Sciatic nerve (tissue), 2 donors: ENCODE results near the gene IL1RAPL2. TPM values are rescaled to one million over a fixed set of nuclear protein-coding genes. Genes with fewer than 3 reads are reported as not detected.
A peak's percentile ranks its signal among the peaks of the same experiment; 100 is the strongest.

Source experiments
- ATAC-seq: fragments of 200-7000 bp; cut with Tn5 transposase; one replicate; pipeline ENCODE4 v1.9.1; 2020; ENCODE audit warnings: mild to moderate bottlenecking, moderate library complexity
- DNase-seq: peaks from one replicate; pipeline ENCODE4 v3.0.0-alpha.2; 2020; ENCODE audit warnings: low spot score
- intact Hi-C: fragments of 100-400 bp; cut with DNase I; formaldehyde crosslinking; loops from one replicate; pipeline ENCODE4 v1.14.2; 2022
- total RNA-seq: library from RNA; stranded (reverse); fragmentation: NEBNext Ultra II Directional; extraction: Animal tissue kit (Norgen Biotek cat#: 25700); gene quantifications from one replicate; pipeline ENCODE4 v1.2.1, GENCODE V29; 2021
- donor health status: DM: no; HTN: no; CAD: no.
- donor health status: DM: no; HTN: no; CAD: no.

The IL1RAPL2 gene
- total RNA-seq, 1 donor from 2014 or later = 0.94 TPM

GRCh38 chrX:105697984-105698781 is 1132.2 kb downstream of the IL1RAPL2 start:
- no peak for ATAC-seq
- intact Hi-C loops = no loop called here
- no peak for DNase-seq

- ATAC-seq (no peak), DNase-seq (no peak)
- intact Hi-C loops = no loop called here
These were observed 1134.3 kb downstream of the IL1RAPL2 start for GRCh38 chrX:105700331-105700730.

GRCh38 chrX:105701310-105702052 is 1135.5 kb downstream of the IL1RAPL2 start:
- ATAC-seq (no peak), DNase-seq (no peak)
- intact Hi-C loops = no loop called here

- intact Hi-C loops = no loop called here
- ATAC-seq (no peak), DNase-seq (no peak)
These were observed 1137.9 kb downstream of the IL1RAPL2 start for GRCh38 chrX:105703876-105704275.

DNA sequence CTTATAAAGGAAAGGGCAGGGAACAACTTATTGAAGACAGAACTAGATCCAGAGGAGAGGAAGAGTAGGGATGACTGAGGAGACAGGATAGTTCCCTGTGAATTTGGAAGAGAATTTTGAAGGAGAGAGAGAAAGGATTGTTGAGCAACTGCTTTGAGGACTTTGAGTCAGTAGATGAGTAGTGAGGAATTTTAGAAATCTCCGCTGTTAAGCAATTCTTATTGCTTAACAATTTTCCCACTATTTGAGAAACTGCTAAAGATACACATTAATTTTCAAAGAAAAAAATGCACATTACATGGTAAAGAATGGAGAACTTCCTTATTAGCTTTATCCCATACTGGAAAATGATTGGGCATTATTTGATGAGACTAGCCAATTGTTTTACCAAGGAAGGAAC is 1140.0 kb downstream of the IL1RAPL2 start:
- ATAC-seq = no peak
- intact Hi-C loops = no loop called here
- no peak for DNase-seq

GRCh38 chrX:105711805-105712204 is 1145.8 kb downstream of the IL1RAPL2 start:
- DNase-seq (no peak), ATAC-seq (no peak)
- intact Hi-C loops = no loop called here

DNA sequence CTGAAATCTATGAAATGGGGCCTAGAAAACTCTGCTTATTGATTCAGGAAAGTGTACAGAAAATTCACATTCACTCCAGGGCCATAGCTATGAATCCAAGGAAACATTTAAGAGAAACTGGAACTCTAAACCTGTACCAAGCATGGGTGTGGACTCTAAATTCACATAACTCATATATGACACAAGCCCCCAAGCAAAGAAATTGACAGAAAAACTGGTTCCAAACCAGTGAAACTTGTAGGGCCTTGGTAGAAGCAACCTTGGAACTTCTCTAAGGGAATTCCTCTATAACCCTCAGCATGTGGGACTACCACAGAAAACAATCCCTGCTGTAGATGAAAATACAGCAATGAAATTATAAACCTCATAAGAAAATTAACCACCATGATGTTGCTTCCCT is 1149.7 kb downstream of the IL1RAPL2 start:
- intact Hi-C loops = no loop called here
- no peak for ATAC-seq

DNA sequence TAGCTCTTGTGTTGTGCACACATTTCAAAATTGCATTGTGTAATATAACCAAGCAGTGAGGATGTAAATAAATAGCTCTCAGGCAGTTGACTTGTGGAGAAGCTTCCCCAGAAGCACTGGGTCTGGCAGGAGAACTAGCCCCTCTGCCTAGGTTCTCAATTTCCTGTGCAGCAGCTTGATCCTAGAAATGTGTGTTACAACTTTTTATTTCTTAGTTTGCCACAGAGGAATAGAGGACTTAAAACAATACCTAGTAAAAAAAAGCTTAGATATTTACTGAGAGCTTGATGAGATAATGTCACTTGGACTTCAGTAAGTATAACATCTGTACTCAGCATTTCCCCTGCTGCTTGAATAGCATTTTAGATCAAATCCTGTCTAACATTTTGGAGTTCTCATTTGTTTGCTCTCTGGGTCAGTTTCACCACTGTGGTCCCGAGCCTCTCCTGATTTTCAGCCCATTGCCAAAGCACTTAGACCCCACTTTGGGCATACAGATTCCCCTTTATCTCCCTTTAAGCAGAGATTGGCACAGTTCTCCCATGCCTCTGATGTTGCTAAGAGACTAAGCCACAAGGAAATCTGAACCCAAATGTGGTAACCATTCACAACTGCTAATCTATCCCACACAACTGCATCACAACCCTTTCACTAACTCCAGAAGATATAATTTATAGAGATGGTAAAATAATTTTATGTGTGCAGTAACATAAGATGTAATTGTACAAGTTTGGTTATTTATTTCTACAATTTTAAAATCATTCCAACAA is 1158.2 kb downstream of the IL1RAPL2 start:
- intact Hi-C loops = no loop called here
- ATAC-seq = no peak
- DNase-seq = no peak

More for the DNA sequence above, 1149.7 kb downstream of the IL1RAPL2 start:
- no peak for DNase-seq

DNA sequence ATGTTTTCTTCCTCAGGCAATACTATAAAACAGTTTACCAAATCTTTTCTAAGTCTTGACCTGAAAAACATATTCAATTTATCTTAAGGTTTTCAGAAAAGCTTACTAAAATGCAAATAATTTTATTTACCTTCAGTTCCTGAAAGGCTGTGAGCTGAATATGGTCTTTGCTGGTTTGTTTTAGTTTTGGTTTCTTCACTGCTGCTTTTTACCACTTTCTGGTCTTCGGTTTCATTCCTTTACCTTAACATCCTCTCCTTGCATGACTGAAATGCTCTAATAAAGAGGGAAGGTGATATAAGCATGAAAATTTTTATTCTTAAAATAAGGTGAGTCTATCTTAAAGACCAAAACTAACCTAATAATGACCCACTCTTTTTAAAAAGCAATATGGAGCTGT is 1159.2 kb downstream of the IL1RAPL2 start:
- DNase-seq (no peak), ATAC-seq (no peak)
- intact Hi-C loops = no loop called here

DNA sequence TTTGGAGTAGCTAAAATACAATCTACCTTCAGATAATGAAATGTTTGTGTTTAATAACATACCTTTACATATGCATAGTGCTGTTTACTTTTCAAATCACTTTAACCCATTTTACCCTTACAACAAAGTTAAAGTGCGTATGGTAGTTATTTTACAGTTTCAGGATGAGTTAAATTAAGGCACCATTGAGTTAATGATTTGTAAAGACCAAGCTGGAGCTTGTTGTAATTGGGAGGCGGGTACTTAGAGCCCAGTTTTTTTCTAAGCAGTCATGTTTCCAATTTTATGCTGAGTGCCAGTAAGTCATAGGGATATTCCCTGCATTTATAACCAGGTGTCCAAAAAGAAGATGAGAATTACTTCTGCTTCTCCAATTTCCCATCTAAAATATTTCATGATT is 1172.2 kb downstream of the IL1RAPL2 start:
- ATAC-seq (no peak), DNase-seq (no peak)
- intact Hi-C loops = no loop called here

DNA sequence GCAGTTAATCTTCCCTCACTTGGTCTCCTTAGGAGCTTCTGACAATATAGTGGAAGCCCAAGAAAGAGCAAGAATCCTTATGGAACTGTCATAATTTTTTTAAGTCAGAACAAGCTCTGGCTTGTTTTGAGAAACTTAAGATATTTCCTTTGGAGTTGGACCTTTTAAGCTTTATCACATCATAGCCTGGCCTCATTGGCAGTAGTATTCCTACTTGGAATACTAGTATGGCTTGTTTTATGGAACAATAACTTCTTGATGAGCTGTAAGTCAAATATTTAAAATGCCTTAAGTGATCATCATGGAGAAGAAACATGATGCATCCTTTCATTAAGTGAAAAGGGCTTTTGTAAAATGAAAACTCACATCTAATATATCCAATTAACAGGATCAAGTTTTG is 1178.3 kb downstream of the IL1RAPL2 start:
- intact Hi-C loops = no loop called here
- no peak for DNase-seq
- ATAC-seq = no peak

DNA sequence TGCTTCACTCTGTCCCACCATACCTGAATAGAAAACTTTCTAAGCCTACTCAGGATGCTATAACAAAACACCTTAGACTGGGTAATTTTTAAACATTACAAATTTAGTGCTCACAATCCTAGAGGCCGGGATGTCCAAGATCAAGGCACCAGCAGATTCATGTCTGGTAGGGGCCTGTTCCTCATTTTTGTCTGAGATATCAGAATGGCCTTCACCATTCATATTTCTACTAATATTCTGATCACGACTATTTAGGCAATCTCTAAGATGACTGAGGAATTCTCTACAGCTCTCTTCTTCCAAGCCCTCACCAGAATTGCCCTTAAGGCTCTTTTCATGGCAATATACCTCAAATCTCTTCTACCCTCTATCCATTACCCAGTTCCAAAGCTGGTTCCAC is 1178.9 kb downstream of the IL1RAPL2 start:
- intact Hi-C loops = no loop called here
- ATAC-seq (no peak), DNase-seq (no peak)

- no peak for ATAC-seq
- intact Hi-C loops = no loop called here
- DNase-seq = no peak
These were observed 1179.9 kb downstream of the IL1RAPL2 start for GRCh38 chrX:105745863-105746262.

DNA sequence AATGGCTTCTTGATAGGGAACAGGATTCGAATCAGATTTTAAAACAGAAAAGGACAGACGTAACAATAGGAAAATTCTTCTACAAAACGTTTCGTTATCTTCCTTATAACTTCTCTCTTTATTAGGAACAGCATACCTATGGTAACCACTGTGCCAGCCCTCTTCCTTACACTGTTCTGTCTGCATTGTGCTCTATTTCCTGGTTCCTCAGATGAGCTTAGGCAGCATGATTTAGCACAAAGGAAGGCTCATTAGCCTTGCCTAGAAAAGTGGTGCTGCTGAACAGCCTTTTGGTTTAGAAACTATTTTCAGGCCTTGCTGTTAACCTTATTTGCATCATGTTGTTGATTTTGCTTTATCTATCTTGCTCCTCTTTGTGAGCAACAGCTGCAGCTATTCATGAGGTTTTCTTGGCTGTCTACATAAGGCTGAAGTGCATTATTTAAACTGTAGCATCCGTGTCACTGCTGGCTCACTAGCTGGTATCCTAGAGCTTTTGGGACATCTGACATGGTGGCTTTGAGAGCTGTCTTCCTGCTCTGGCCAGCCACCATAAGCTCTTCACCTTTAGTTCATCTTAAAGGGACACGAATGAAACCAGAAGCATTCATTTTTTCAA is 1186.4 kb downstream of the IL1RAPL2 start:
- no peak for DNase-seq
- ATAC-seq = no peak
- intact Hi-C loops = no loop called here

- ATAC-seq (peak; percentile 24), DNase-seq (no peak)
- intact Hi-C loops = no loop called here
These were observed 1187.4 kb downstream of the IL1RAPL2 start for GRCh38 chrX:105753411-105753810.

DNA sequence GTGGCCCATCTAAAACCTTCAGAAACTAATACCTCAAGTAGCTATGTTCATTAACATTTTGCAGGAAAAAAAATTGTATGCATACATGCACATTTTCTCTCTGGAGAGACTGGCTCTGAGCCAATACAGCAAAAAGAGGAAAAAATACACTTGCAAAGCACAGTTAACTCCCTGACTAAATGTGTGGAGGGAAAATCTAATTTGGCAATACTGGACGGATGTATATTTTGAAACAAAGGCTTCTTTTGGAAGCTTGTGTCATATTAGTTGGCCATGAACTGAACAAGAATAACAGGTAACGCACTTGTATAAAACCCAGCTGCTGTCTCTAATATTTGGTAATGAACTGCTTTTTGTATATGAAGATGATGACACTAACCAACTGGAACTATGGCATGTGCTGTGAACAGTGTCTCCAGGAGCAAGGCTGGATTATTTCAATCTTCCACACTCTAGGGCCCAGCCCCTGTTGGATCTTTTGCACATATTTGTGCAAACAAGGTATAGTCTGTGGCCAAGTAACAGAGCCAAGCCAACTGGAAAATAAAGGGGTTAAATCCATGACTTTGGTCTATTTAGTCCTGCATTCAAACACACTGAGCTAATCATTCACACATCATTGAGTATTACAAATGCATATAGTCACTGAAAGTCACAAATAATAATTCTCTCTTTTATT is 1188.4 kb downstream of the IL1RAPL2 start:
- intact Hi-C loops = no loop called here
- ATAC-seq (no peak), DNase-seq (no peak)

DNA sequence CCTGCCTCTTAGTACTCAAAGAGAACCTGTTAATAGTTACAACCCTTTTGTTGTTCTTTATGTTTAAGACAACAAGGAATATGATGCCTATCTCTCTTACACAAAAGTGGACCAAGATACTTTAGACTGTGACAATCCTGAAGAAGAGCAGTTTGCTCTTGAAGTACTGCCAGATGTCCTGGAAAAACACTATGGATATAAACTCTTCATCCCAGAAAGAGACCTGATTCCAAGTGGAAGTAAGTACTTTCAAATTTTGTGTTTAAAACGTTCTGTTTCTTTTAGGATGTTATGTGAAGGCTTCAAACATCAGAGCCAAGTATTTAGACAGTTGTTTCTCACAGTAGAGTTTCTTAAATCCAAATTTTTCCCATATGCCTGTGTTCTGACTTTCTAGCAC is 1189.1 kb downstream of the IL1RAPL2 start:
- intact Hi-C loops = no loop called here
- DNase-seq (no peak), ATAC-seq (no peak)

GRCh38 chrX:105758754-105759153 is 1192.8 kb downstream of the IL1RAPL2 start:
- ATAC-seq (peak; percentile 83), DNase-seq (no peak)
- intact Hi-C loops = no loop called here

DNA sequence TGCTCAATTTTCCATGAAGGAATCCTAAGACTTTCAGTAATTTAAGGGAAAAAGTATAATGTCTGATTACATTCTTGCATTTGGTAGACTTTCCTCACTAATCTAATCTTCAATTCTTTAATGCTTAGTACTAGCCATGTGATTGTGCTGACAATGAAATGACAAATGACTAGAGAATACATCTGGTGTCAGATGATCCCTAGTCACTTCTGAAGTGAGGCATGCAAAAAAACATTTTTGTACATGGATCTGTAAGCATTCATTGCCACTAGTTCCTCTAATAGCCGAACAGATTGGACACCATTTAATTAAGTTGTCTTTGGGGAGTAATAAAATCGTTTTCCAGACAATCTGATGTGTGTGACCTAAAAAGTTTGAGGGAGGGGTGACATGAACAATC is 1193.6 kb downstream of the IL1RAPL2 start:
- ATAC-seq (no peak), DNase-seq (no peak)
- intact Hi-C loops = no loop called here
